ENCODE results near the gene ASIC2.
A peak's percentile ranks its signal among the peaks of the same experiment; 100 is the strongest.

ASIC2 gene

DNA sequence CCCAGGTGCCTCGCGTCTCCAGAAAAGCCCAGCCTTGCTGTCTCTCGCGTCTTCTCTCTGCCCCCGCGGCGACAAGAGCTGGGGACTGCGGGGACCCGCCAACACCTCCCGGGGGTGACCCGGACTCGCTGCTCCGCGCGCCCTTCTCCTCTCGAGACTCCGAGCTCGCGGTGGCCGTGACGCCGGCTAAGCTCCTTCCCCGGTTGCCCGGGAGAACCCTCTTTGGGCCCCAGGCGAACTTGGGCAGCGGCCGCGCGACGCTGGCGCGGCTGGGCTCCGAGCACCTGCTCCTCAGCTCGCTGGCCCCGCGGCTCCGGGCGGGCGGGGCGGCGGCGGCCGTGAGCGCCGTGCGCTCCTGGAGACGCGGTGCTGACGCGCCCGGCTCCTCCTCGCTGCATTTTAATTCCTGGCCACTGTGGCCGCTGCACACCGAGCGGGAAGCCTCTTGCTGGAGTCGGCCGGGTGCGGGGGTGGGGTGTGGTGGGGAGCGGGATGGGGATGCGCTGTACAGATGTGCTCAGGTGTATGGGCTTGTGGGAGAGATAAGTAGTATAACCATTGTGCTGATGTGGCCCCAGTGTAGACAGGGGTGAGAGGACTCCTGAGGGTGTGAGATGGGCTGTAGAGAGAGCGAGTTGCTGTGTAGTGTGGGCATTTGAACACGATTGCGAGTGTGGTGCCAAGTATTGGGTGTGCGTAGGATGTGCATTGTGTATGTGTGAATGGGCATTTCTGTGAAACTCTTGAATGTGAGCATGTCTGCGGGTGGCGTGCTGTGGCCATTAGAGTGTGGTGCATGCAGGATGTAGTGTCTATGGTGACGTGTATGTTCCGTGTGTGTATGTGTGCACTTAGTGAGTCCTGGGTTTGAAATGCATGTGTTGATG is at the start of gene ASIC2:
Gene ASIC2 (minus strand): TSS at position 315 of the 887 bp plus-strand sequence.
- DNase-seq (ENCODE audit: low read depth, low spot score): peak; percentile 46

DNA sequence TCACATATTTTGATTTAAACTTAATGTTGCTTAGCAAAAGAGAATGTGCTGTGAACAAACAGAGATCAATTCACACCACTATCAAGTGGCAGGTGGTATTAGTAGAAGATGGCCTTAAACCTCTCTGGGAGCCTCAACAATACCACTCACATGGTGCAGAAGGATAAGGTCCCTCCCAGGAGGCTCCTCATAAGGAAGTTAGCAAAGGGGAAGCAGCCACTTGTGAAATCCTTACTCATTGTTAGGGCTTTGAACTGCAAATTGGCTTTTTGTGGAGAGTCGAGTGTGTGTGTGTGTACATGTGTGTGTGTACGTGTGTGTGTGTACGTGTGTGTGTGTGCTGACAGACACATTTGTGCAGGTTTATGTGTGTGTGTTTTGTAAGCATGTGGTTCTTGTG is 48.9 kb upstream of the ASIC2 start:
- DNase-seq (ENCODE audit: low read depth, low spot score): no peak

GRCh38 chr17:33338242-33338641 is 45.1 kb upstream of the ASIC2 start:
- no peak for DNase-seq (ENCODE audit: low read depth, low spot score)

DNA sequence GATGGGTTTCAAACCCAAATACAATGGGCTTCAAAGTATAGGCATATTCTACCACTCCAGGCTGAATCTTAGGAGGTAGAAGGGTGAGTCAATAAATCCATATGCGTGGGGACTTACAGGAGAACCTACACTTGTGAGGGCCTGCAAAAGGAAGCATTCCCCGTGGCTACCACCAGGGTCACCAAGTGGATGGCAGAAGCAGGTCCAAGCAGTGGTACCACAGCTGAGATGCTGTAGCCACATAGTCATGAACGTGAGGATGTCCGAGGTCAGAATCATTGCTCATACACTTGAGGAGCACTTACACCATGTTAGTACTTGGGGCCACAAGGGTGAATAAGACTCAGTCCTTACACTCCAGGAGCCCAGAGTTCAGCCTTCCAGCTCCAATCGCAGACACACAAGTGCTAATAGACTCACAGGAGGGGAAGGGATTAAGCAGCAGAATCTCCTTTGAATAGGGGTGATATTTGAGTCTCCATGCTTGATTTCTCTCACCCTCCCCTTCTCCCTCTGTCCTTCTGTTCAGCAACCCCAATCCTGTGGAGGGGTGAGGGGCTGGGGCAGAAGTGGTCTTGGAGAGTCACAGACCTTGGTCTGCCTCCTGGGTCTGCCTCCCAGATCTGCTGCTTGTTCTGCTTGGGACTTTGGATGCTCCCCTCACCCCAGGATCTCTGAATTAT is 42.5 kb upstream of the ASIC2 start:
- DNase-seq (ENCODE audit: low read depth, low spot score): no peak

DNA sequence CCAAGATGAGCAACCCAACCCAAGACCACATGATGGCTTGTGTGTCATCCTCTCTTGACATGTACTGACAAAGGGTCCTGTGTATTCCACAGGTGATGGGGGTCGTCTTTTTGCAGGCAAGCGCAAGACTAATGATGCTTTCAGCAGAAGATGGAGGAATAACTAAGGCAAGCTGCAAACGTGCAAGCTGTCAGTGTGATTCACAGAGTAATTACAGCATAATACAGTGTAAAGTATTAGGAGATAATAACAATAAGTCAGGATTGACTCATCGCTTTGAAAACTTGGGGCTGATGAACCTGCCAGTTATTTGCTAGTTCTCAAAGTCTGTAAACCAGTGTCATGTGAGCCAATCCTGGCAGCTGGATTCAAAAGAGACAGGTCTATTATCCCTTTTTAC is 41.6 kb upstream of the ASIC2 start:
- DNase-seq (ENCODE audit: low read depth, low spot score): no peak

- DNase-seq (ENCODE audit: low read depth, low spot score): no peak
Measured at GRCh38 chr17:33330877-33331276, 37.8 kb upstream of the ASIC2 start.

DNA sequence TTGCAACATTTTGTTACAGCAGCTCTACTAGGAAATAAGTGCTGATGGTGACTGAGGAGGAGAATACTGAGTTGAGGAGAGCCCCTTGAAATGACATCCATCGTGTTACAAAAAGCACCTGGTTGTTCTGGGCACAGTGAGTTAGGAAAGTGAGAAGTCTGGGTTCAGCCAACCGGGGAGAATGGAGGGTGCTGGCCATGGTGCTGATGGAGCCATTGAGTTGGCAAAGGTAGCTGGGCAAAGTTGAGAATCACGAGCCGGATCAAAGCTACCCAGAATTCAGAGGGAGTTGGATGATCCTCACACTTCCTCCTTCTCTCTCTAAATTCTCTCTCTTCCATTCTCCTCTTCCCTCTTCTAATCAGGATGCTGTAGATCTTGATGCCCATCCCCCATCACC is 35.0 kb upstream of the ASIC2 start:
- DNase-seq (ENCODE audit: low read depth, low spot score): peak; percentile 30

GRCh38 chr17:33324736-33325135 is 31.6 kb upstream of the ASIC2 start:
- no peak for DNase-seq (ENCODE audit: low read depth, low spot score)

DNA sequence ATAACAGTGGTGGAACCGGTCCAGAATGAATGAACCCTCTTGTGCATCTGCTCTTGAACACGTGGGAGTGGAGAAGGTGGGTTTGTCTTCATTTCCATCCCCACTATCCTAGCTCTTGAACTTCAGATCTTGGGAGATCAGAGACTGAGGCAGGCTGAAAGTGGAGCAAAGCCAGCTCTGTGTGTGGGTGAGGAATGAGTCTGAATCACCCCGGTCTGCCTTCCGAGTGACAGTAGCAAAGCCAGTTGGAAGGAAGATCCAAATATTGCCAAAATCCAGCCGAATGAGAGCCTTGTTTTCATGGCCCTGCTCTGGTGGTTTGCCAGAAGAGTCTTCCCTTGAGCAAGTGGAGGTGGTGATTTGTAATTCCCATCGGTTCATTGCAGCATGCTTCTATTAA is 29.0 kb upstream of the ASIC2 start:
- no peak for DNase-seq (ENCODE audit: low read depth, low spot score)

DNA sequence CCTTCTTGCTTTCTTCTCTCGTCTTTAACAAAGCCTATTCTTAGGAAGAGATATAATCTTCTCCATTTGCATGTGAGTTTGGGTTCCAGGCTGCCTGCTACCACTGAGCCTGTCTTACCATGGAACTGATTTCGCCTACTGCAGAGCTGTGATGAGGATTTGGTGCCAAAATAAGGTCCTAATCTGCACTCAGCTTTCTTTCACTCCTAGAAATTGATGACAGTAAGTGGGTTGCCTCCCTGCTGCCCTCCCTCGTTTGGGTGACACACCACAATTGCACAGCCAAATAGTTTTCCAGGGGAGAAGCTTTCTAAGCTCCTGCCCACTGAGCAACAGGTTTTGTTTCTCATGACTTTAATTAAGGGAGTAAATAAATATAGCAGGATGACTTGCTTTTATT is 25.1 kb upstream of the ASIC2 start:
- no peak for DNase-seq (ENCODE audit: low read depth, low spot score)

DNA sequence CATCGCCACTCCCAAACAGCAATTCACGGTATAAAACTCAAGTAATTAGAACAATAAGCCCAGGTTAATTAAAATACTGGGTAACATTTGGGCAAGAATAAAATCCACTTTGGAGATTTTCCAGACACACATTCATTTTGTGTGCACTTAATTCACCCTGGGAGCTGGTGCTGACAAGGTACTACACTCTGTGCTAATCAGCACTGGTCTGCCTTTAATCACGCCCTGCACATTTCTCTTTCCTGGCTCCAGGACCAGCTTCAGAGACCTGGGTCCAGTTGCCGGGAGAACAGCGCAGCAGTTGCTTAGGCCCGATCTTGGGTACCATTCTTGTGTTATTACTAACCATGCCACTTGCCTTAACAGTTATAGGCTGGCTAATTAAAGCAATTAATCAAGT is 23.7 kb upstream of the ASIC2 start:
- no peak for DNase-seq (ENCODE audit: low read depth, low spot score)

- DNase-seq (ENCODE audit: low read depth, low spot score): no peak
Measured at GRCh38 chr17:33310296-33310695, 17.2 kb upstream of the ASIC2 start.

DNA sequence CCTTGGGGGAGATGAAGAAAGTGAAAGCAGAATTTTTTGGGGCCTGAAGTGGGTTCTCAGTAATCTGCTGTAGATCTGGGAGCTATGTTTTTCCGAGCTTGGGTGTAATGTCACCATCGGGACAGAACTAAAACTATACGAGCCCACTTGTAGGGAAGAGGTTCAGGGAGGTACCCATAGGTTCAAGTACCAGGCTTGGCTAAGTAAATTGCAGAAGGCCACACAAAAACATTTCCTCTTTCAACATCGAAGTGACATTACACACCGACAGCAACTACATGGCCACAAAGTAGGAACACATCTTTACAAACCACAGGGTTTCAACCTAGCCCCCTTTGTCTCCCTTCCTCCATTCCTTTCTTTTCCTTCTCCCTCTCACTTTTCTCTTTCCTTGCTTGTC is 10.2 kb upstream of the ASIC2 start:
- no peak for DNase-seq (ENCODE audit: low read depth, low spot score)

DNA sequence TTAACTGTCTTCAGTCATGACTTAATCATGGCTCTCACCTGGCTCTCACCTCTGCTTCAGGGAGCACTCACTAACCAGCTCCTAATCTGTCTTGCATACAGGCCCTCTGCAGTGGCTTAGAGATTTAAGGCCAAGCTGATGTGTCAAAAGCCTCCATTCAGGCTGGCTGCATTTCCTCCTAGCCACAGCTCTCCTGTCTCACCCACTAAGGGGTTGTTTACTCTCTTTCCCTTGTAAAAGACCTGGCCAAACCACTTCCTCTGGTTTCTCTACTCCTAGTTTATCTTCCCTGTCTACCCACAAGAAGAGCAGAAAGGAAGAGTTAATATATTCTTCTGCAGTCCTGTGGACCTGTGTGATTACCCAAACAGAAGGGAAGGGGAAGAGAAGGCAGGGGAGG is 9.3 kb upstream of the ASIC2 start:
- DNase-seq (ENCODE audit: low read depth, low spot score): no peak

- DNase-seq (ENCODE audit: low read depth, low spot score): no peak
Measured at GRCh38 chr17:33300241-33300640, 7.1 kb upstream of the ASIC2 start.

GRCh38 chr17:33299115-33299514 is 6.0 kb upstream of the ASIC2 start:
- DNase-seq (ENCODE audit: low read depth, low spot score): no peak

GRCh38 chr17:33297643-33298042 is 4.5 kb upstream of the ASIC2 start:
- no peak for DNase-seq (ENCODE audit: low read depth, low spot score)

- no peak for DNase-seq (ENCODE audit: low read depth, low spot score)
Measured at GRCh38 chr17:33294994-33295393, 1.9 kb upstream of the ASIC2 start.

DNA sequence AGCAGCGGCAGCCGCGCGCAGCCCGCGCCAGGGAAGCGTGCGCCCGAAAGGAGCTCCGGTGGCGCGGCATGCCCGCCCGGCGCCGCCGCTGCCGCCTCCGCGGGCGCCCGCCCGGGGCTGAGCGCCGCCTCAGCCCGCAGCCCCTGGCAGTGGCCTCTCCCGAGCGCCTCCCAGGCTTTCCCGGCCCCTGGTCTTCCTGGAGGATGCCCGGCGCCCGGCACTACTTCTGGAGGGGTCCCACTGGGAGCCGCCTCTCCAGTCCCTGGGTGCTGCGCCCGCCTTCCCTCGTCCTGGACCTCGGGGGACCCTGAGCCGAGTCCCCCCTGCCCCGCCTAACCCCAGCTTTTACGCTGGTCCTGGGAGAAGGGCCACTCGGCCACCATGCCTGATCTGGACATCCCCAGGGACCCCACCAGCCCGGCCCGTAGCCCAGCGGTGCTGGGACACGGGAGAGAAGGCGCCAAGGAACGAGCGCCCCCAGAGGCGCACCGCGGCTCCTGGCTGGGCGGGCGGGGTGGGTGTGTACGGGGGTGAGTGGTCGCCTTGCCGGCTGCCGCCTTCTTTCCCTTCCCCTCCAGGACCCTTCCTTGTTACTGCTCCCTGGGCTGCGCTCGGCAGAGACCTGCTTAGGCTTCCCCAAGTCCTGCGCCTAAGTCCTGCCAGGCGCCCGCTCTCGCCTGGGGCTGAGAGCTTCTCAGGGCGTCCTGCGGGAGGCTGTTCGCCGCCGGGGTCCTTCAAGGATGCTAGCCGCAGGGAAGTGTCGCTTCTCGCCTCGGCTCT is 704 bp downstream of the ASIC2 start:
- DNase-seq (ENCODE audit: low read depth, low spot score): peak; percentile 57

GRCh38 chr17:33291248-33292200 is 1.6 kb downstream of the ASIC2 start:
- DNase-seq (ENCODE audit: low read depth, low spot score): peak; percentile 57

GRCh38 chr17:33290253-33290652 is 2.8 kb downstream of the ASIC2 start:
- no peak for DNase-seq (ENCODE audit: low read depth, low spot score)
